ENCODE results near the gene SENP2.
"Not testable (repeated sequence)": the region's sequence is repeated elsewhere in the genome, so short reads cannot be mapped to it uniquely, and the experiment has no call there.

DNA sequence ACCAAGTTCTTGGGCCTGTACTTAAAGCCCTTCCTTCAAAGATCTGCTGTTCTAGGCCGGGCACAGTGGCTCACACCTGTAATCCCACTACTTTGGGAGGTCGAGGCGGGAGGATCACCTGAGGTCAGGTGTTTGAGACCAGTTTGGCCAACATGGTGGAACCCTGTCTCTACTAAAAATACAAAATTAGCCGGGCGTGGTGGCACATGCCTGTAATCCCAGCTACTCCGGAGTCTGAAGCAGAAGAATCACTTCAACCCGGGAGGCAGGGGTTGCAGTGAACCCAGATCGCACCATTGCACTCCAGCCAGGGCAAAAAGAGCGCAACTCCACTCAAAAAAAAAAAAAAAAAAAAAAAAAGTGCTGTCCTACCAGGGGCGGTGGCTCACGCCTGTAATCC is 52.6 kb downstream of the SENP2 start:
- TF ChIP-seq, protein P1, sequence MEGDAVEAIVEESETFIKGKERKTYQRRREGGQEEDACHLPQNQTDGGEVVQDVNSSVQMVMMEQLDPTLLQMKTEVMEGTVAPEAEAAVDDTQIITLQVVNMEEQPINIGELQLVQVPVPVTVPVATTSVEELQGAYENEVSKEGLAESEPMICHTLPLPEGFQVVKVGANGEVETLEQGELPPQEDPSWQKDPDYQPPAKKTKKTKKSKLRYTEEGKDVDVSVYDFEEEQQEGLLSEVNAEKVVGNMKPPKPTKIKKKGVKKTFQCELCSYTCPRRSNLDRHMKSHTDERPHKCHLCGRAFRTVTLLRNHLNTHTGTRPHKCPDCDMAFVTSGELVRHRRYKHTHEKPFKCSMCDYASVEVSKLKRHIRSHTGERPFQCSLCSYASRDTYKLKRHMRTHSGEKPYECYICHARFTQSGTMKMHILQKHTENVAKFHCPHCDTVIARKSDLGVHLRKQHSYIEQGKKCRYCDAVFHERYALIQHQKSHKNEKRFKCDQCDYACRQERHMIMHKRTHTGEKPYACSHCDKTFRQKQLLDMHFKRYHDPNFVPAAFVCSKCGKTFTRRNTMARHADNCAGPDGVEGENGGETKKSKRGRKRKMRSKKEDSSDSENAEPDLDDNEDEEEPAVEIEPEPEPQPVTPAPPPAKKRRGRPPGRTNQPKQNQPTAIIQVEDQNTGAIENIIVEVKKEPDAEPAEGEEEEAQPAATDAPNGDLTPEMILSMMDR (IDR thresholded peaks at IDR 0.05): not testable (repeated sequence)
- TF ChIP-seq POLR2A (IDR thresholded peaks at IDR 0.05): not testable (repeated sequence)
